Activated T-helper 1 cell treated with anti-CD3 and anti-CD28 coated beads, Interleukin-12 subunit alpha, Interleukin-12 subunit beta, Interleukin-2, Interleukin-4 antibody, amounts not matched to agents 30 ng/mL and 10 ng/mL and 1 ng/mL, durations not matched to agents 14 hours and 24 hours and 36 hours (primary cell): Measurements from ENCODE around the gene DTL. TPM values are rescaled to one million over a fixed set of nuclear protein-coding genes. Genes with fewer than 3 reads are reported as not detected.

Experiments used
- DNase-seq: peaks from one replicate; pipeline ENCODE4 v3.0.0; 2021; ENCODE audit warnings: low spot score
- H3K27ac Mint-ChIP-seq: one replicate; pipeline ENCODE4 v1.8.0; 2021; ENCODE audit warnings: mild to moderate bottlenecking, mixed read lengths
- H3K27me3 Mint-ChIP-seq: one replicate; pipeline ENCODE4 v1.8.0; 2022; ENCODE audit warnings: mild to moderate bottlenecking, moderate library complexity, mixed read lengths; ENCODE audit not compliant: insufficient read depth
- H3K36me3 Mint-ChIP-seq: one replicate; pipeline ENCODE4 v1.8.0; 2021; ENCODE audit warnings: low read depth, mixed read lengths
- H3K4me1 Mint-ChIP-seq: one replicate; pipeline ENCODE4 v1.8.0; 2021; ENCODE audit warnings: low read depth, mixed read lengths
- H3K4me3 Mint-ChIP-seq: one replicate; pipeline ENCODE4 v1.8.0; 2021; ENCODE audit warnings: mild to moderate bottlenecking, moderate library complexity, mixed read lengths
- H3K9me3 Mint-ChIP-seq: one replicate; pipeline ENCODE4 v1.8.0; 2021; ENCODE audit warnings: mixed read lengths
- intact Hi-C: fragments of 100-400 bp; cut with micrococcal nuclease; formaldehyde crosslinking; loops from one replicate; pipeline ENCODE4 v1.15.1; 2024
- total RNA-seq: library from RNA; stranded (reverse); gene quantifications from 2 replicates; pipeline ENCODE4 v1.2.3, GENCODE V29; 2022

DTL gene
- total RNA-seq, 1 donor from 2014 or later: 91.0 TPM

DNA sequence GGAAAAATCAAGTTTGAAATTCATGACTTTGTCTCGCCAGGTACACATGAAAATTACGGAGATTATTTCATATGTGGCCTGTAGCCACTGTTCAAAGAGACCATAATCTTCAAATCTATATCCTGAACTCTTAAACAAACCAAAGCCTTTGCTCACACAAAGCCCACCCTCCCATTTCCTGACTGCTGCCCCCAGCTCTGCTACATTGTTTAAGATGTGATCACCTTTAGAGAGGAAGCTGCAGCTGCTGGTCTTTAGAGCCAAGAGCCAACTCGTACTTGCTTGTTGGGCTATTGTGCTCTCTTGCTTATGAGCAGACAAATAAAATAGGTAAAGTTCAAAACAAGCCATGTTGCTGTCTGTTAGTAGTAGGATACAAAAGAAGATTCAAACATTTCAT is 71.9 kb downstream of the DTL start:
- intact Hi-C loops: no loop called here
- Mint-ChIP-seq H3K27ac (no peak overlapping the region), H3K9me3 (no peaks in the 10 kb centered on the region), H3K36me3 (peaks cover 22% of the 10 kb centered on the region), H3K4me3 (no peak overlapping the region), H3K27me3 (no peaks in the 10 kb centered on the region), H3K4me1 (peaks cover 18% of the 10 kb centered on the region)
- no peak for DNase-seq

DNA sequence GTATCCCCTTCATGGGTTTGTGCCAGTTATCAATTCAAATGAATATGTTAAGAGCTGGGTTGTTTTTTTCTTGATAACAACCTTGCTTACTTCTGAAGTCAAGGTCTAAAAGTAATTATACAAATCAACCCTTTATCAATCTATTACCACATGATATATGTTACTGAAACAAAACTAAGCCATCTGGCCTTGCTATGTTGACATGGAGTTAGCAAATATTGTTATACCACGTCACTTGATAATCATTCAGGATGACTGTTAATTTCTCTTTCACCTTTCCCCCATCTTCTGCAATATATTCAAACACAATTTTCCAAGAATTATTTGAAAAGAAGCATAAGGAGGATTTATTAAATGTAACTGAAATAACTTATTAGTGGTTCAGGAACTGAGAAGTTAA is 72.6 kb downstream of the DTL start:
- peaks cover 18% of the 10 kb centered on the region for H3K4me1 Mint-ChIP-seq
- intact Hi-C loops: no loop called here
- H3K27me3 Mint-ChIP-seq: no peaks in the 10 kb centered on the region
- peaks cover 21% of the 10 kb centered on the region for H3K36me3 Mint-ChIP-seq
- no peaks in the 10 kb centered on the region for H3K9me3 Mint-ChIP-seq
- DNase-seq: no peak
- H3K4me3 Mint-ChIP-seq: no peak overlapping the region
- no peak overlapping the region for H3K27ac Mint-ChIP-seq

DNA sequence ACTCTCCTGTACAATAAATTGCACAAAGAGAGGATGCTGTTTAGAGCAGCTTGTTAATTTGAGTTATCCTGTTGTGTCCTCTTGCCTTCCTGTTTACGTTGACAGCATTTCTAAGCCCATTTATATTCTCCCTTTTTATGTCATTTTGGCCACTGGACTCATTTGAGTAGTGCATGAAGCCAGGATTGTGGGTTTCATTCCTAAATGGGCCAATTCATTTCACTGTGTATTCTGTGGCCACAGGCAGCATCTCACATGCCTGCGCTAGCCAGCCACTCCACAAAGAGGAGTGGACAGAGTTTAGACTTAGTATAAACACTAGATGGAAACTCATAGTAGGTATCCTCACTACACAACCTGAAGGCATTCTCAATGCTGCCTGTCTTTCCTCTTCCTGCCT is 73.4 kb downstream of the DTL start:
- peaks cover 17% of the 10 kb centered on the region for H3K36me3 Mint-ChIP-seq
- intact Hi-C loops: no loop called here
- no peaks in the 10 kb centered on the region for H3K27me3 Mint-ChIP-seq
- H3K4me1 Mint-ChIP-seq: peaks cover 16% of the 10 kb centered on the region
- H3K27ac Mint-ChIP-seq: no peak overlapping the region
- H3K4me3 Mint-ChIP-seq: no peak overlapping the region
- DNase-seq: no peak
- no peaks in the 10 kb centered on the region for H3K9me3 Mint-ChIP-seq

DNA sequence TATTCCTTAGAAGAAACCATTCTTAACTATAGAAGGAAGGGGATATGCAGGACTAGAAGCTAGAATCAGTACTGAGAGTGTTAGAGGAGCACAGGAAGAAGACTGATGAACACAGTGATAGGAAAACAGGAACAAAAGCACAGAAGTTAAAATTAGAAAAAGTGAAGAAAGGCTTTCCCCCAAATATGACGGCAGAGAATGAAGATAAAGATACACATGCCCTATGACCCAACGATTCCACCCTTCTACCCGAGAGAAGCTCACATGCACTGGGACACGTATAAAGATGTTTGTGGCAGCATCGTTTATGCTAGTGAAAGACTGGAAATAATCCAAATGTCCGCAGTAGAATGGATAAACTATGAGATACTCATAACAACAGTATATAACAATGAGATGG is 74.2 kb downstream of the DTL start:
- DNase-seq: no peak
- intact Hi-C loops: no loop called here
- Mint-ChIP-seq H3K4me3 (no peak overlapping the region), H3K27me3 (no peaks in the 10 kb centered on the region), H3K27ac (no peak overlapping the region), H3K4me1 (peaks cover 8% of the 10 kb centered on the region), H3K9me3 (no peaks in the 10 kb centered on the region), H3K36me3 (peaks cover 9% of the 10 kb centered on the region)

DNA sequence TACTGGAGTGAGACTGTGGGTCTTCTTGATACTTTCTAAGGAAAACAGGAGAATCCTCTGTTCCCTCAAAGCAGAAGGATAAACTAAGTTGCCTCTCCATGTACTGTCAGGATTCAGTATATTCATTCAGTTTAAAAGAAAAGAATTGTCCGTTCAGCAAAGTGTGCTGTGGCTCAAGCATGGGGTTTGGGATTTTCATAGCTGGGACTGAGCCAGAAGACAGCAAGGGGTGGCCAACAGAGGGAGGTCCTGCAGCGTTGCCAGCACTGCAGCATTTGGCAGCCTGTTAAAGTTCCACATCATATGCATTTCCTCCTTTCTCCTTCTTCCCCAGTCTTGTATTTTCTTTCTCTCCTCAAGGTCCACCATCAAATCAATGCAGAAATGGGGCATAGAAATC is 75.1 kb downstream of the DTL start:
- Mint-ChIP-seq H3K4me3 (no peak overlapping the region), H3K27ac (no peak overlapping the region), H3K9me3 (no peaks in the 10 kb centered on the region), H3K4me1 (peaks cover under 1% of the 10 kb centered on the region), H3K27me3 (no peaks in the 10 kb centered on the region), H3K36me3 (peaks cover 3% of the 10 kb centered on the region)
- intact Hi-C loops: no loop called here
- DNase-seq: no peak

DNA sequence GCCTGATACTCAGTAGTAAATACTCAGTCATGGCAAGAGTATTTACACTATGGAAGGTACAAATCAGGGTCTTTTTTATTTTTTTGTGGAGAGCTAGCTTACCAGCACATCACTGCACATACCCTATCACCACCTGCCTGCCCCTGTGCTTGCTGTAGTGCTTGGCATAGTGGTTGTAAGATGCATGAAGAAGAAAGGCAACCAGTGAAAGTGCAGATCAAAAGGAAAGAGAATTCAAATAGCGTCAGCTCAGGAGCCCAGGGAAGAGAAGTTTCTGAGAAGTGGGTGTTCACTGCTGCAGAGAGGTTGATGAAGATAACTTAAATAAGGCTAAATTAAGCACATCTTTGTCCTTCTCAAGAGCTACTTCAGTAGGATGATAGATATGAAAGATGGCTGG is 76.0 kb downstream of the DTL start:
- no peak for DNase-seq
- Mint-ChIP-seq H3K9me3 (no peaks in the 10 kb centered on the region), H3K4me3 (no peak overlapping the region), H3K27ac (no peak overlapping the region), H3K36me3 (no peaks in the 10 kb centered on the region), H3K4me1 (no peaks in the 10 kb centered on the region), H3K27me3 (no peaks in the 10 kb centered on the region)
- intact Hi-C loops: no loop called here

DNA sequence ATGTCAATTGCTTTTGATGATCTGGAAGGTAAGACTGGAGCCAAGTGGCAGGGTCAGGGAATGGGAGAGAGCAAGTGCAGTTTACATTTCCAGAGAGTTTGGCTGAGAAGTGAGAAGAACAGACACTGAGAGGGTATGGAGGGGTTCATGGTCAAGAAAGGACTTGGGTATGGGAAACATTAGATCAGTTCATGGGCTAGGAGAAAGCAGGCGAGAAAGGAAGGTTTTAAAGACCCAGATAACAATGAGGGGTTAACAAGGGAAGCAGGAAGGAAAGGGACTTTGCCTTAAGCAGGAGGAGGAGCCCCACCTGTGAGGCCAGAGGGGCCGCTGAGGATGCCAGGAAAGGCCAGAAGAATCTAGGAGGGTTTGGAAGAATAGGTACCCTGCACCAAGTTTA is 78.2 kb downstream of the DTL start:
- Mint-ChIP-seq H3K4me1 (peaks cover 6% of the 10 kb centered on the region), H3K27ac (no peak overlapping the region), H3K27me3 (no peaks in the 10 kb centered on the region), H3K4me3 (no peak overlapping the region), H3K9me3 (no peaks in the 10 kb centered on the region), H3K36me3 (peaks cover 4% of the 10 kb centered on the region)
- intact Hi-C loops: no loop called here
- DNase-seq: no peak

DNA sequence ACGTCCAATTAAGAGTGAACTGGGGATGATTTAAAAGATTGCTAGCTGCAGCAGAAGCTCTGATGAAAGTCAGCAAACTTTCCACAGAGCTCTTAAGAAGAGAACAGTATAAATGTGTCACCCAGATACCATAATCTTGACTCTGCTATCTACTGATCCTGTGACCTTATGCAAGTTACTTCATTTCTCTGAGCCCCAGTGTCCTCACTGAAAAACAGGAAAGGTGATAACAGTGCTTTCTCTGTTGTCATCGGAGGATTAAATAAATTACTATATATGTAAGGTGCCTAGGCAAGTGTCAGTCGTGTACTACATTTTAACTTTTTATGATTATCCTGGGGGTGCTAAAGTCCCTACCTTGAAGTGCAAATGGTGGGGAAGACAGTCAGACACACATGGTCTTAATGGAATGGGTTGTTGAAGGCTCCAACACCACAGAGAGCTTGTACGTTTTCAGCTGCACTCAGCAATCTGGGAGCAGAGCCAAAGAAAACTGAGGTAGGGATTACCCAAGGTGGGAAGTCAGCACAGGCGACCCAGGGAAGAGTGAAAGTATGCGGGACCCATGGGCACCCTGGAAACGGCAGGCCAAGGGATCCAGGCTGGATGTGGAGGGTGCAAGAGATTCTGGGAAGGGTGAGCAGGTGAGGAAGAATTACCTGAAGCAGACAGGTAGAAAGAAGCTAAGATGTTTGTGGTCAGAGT is 82.8 kb downstream of the DTL start:
- no peaks in the 10 kb centered on the region for H3K27me3 Mint-ChIP-seq
- peaks cover 19% of the 10 kb centered on the region for H3K4me1 Mint-ChIP-seq
- H3K27ac Mint-ChIP-seq: peak overlapping the region; percentile 29

DNA sequence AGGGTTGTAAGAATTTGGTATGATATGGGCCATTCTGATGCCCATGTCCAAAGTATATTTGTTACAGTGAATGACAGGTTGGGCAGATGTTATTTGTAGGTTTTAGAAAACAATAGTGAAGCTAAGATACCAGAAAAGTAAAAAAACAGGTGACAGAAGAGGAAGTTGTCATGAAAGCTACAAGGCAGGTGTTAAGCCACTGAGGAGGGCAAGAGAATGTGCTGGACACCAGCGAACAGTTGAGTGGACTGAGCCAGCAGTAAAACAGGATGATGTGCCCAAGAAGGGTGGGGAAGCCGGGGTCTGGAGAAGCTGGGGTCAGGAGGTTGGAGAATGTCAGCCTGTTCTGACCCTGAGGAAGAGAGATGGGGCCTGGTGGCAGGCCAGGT is 83.3 kb downstream of the DTL start:
- Mint-ChIP-seq H3K27ac (peak overlapping the region; percentile 29), H3K36me3 (peaks cover 4% of the 10 kb centered on the region), H3K4me3 (no peak overlapping the region), H3K9me3 (no peaks in the 10 kb centered on the region), H3K27me3 (no peaks in the 10 kb centered on the region), H3K4me1 (peaks cover 19% of the 10 kb centered on the region)
- DNase-seq: no peak
- intact Hi-C loops: no loop called here

More for the DNA sequence above, 82.8 kb downstream of the DTL start:
- no peak for DNase-seq
- Mint-ChIP-seq H3K9me3 (no peaks in the 10 kb centered on the region), H3K4me3 (no peak overlapping the region), H3K36me3 (peaks cover 4% of the 10 kb centered on the region)
- intact Hi-C loops: no loop called here

DNA sequence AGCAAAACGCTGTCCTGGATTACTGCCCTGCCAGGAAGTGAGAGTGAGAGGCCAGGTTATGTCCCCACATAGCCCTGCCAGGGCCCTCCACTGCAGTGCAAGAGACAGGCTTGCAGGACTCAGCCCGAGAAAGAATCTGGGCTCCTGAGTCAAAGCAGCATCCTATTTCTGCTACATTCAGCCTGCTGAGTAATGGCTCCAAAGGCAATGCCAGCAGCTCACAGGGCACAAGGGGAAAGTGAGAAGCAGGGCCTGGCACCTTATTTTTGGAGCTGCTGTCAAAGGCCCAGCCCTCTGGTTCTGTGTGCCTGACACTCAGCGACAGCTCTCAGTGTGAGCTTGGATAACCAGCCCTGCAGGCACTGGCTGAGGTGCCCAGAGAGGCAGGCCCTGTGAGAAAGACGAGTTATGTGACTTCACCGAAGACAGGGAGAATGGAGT is 83.9 kb downstream of the DTL start:
- Mint-ChIP-seq H3K27ac (no peak overlapping the region), H3K4me1 (peaks cover 19% of the 10 kb centered on the region), H3K4me3 (no peak overlapping the region), H3K36me3 (peaks cover 4% of the 10 kb centered on the region), H3K27me3 (no peaks in the 10 kb centered on the region), H3K9me3 (no peaks in the 10 kb centered on the region)
- no peak for DNase-seq
- intact Hi-C loops: no loop called here

DNA sequence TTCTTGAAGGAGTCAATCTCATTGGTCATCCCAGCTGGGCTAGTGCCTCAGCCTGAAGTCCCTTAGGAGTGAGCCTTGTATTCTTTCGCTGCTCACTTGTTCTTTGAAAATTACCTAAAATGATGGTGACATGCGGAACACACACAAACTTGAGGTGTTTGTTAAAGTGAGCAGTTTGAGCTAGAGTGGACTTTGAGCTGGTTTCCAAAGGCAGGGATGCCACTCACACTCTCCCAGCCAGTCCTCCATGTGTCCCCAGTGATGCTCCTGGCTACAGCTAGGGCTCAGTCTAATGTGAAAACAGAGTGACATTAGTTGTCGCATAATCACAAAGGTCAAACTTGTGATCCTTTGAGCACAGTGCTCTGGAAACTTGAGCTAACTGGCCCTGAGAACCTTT is 84.3 kb downstream of the DTL start:
- no peak overlapping the region for H3K27ac Mint-ChIP-seq
- intact Hi-C loops: loop anchor here (5.0 kb wide), 1 partner anchor 37 kb away; no protein-coding TSS in a partner anchor
- H3K27me3 Mint-ChIP-seq: no peaks in the 10 kb centered on the region
- no peak for DNase-seq
- no peak overlapping the region for H3K4me3 Mint-ChIP-seq
- H3K36me3 Mint-ChIP-seq: peaks cover 4% of the 10 kb centered on the region
- peaks cover 24% of the 10 kb centered on the region for H3K4me1 Mint-ChIP-seq
- H3K9me3 Mint-ChIP-seq: no peaks in the 10 kb centered on the region

DNA sequence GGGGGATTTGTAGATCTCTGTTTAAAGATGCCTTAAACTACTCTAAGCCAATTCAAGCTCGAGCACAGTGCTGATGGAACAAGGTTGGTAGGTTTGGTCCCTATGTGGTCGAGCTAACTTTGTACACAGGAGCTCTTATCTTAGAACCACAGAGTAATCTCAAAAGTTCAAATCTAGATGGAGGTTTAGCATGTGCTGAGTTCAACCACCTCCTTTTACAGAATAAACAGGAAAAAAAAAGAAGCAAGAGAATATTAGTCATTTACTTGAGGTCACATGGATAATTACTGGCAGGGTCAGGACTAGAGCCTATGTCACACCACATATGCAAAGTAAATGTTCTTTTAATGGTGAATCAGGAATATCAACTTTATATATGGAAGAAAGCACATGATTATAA is 86.2 kb downstream of the DTL start:
- intact Hi-C loops: loop anchor here (5.0 kb wide), 1 partner anchor 36 kb away; no protein-coding TSS in a partner anchor
- DNase-seq: no peak
- no peaks in the 10 kb centered on the region for H3K9me3 Mint-ChIP-seq
- peaks cover 34% of the 10 kb centered on the region for H3K4me1 Mint-ChIP-seq
- H3K27ac Mint-ChIP-seq: peak overlapping the region; percentile 24
- no peak overlapping the region for H3K4me3 Mint-ChIP-seq
- no peaks in the 10 kb centered on the region for H3K27me3 Mint-ChIP-seq
- peaks cover 4% of the 10 kb centered on the region for H3K36me3 Mint-ChIP-seq

DNA sequence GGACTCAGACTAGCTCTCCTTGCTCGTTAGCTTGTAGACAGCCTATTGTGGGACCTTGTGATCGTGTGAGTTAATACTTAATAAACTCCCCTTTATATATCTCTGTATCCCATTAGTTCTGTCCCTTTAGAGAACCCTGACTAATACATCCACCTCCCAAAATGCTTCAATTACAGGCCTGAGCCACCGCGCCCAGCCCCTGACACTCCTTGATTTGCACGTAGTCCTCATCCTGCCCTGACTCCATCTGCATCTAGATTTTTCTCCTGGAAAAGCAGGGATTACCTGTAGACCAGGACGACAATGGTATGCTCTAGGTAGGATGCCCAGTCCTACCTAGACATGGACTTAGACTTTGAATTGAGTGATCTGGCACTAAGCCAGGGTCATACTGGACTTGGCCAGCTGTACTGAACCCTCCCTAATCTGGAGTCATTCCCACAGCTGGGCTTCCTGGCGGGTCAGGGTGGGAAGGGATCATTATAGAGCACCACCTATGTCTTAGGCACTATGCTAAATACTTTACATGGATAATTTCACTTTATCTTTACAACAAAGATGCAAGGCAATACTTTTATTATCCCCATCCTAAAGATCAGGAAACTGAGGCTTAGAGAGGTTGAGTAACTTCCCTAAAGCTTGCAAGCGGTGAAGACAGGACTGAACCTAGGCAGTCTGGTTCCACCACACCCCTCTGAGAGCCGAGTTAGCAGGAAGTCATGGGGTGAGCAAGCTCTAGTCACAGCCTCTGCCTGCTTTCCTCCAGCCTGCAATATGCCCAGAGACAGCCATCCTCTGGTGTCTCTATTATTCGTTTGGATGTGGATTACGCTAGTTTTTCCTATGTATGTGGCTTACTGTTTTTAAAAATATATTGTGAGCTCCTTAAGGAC is 89.4 kb downstream of the DTL start:
- no peaks in the 10 kb centered on the region for H3K9me3 Mint-ChIP-seq
- peaks cover 28% of the 10 kb centered on the region for H3K4me1 Mint-ChIP-seq
- H3K36me3 Mint-ChIP-seq: peaks cover 6% of the 10 kb centered on the region
- intact Hi-C loops: loop anchor here (5.0 kb wide), 1 partner anchor 32 kb away; no protein-coding TSS in a partner anchor
- H3K27ac Mint-ChIP-seq: no peak overlapping the region
- no peaks in the 10 kb centered on the region for H3K27me3 Mint-ChIP-seq
- DNase-seq: no peak
- H3K4me3 Mint-ChIP-seq: no peak overlapping the region
